SK-N-SH (cell line): ENCODE results near the gene SPOP. TPM values are rescaled to one million over a fixed set of nuclear protein-coding genes. Genes with fewer than 3 reads are reported as not detected.

ENCODE experiments used
- CTCF ChIA-PET: fragments of 300-600, 350-600 bp; formaldehyde crosslinking; extraction: SDS; loops from one replicate; lab custom pipeline; 2021; lab: Yijun Ruan, JAX
- POLR2A ChIA-PET: fragments of 350-600 bp; sonication (Branson Sonifier 250); formaldehyde crosslinking; extraction: SDS; loops from one replicate; lab custom pipeline; 2020; ENCODE audit warnings: antibody characterized with exemption, inconsistent platforms; lab: Yijun Ruan, JAX
- DNase-seq: peaks from one replicate; pipeline ENCODE4 v3.0.0; 2012
- H2AFZ ChIP-seq: fragments of 200-600 bp; sonication (generic); 2 replicates; pipeline ENCODE4 v1.8.1; 2016; ENCODE audit warnings: antibody characterized with exemption, mild to moderate bottlenecking, low read depth
- H3F3A ChIP-seq: fragments of 200-600 bp; sonication (generic); replicated peaks from 2 replicates; pipeline ENCODE3; 2016; ENCODE audit warnings: antibody characterized with exemption, mild to moderate bottlenecking; ENCODE audit not compliant: insufficient read depth
- H3K27ac ChIP-seq, 2 experiments: fragments of 200-500 bp in 1 of 2; fragments of 200-600 bp in 1 of 2; sonication (Bioruptor generic) in 1 of 2; sonication (generic), shearing (Covaris generic) in 1 of 2; 2 replicates each; pipeline versions ENCODE4 v1.5.1 to v1.6.1; 2014 to 2016; ENCODE audit warnings: low read depth in 2 of 2, inconsistent platforms in 1 of 2, low read length in 1 of 2, mild to moderate bottlenecking in 1 of 2, mixed read lengths in 1 of 2
- H3K27me3 ChIP-seq: fragments of 200-600 bp; sonication (generic), shearing (Covaris generic); 2 replicates; pipeline ENCODE4 v1.6.1; 2016; ENCODE audit warnings: mixed run types; ENCODE audit not compliant: insufficient read depth
- H3K36me3 ChIP-seq, 2 experiments: fragments of 200-500 bp in 1 of 2; fragments of 200-600 bp in 1 of 2; sonication (Bioruptor generic) in 1 of 2; sonication (generic) in 1 of 2; replicated peaks in 1 of 2; 2 replicates each; pipeline versions ENCODE3 to v1.5.1; 2014 to 2016; ENCODE audit warnings: low read length in 1 of 2, mild to moderate bottlenecking in 1 of 2; ENCODE audit not compliant: insufficient read depth in 2 of 2, control insufficient read depth in 1 of 2
- H3K4me1 ChIP-seq, 2 experiments: fragments of 200-500 bp in 1 of 2; fragments of 200-600 bp in 1 of 2; sonication (Bioruptor generic) in 1 of 2; sonication (generic), shearing (Covaris generic) in 1 of 2; 2 replicates each; pipeline versions ENCODE4 v1.5.1 to v1.6.1; 2014 to 2016; ENCODE audit warnings: low read depth in 1 of 2, low read length in 1 of 2, mixed run types in 1 of 2; ENCODE audit not compliant: insufficient read depth in 2 of 2, control insufficient read depth in 1 of 2
- H3K4me2 ChIP-seq: fragments of 200-600 bp; sonication (generic), shearing (Covaris generic); 2 replicates; pipeline ENCODE4 v1.6.1; 2017; ENCODE audit warnings: mixed run types
- H3K4me3 ChIP-seq, 2 experiments: fragments of 200-500 bp in 1 of 2; fragments of 200-600 bp in 1 of 2; sonication (Bioruptor generic) in 1 of 2; sonication (generic), shearing (Covaris generic) in 1 of 2; 2 replicates each; pipeline versions ENCODE4 v1.5.1 to v1.8.1; 2014 to 2016; ENCODE audit warnings: low read depth in 2 of 2, inconsistent platforms in 1 of 2, low read length in 1 of 2, mild to moderate bottlenecking in 1 of 2, mixed read lengths in 1 of 2, moderate library complexity in 1 of 2
- H3K79me2 ChIP-seq: fragments of 200-600 bp; sonication (generic); 2 replicates; pipeline ENCODE4 v1.8.1; 2017; ENCODE audit warnings: mild to moderate bottlenecking; ENCODE audit not compliant: insufficient read depth
- H3K9ac ChIP-seq: fragments of 200-600 bp; sonication (generic); 2 replicates; pipeline ENCODE4 v1.6.1; 2017; ENCODE audit warnings: mixed run types
- H3K9me2 ChIP-seq: fragments of 200-600 bp; sonication (generic); 2 replicates; pipeline ENCODE4 v1.6.1; 2017; ENCODE audit warnings: mixed run types
- H3K9me3 ChIP-seq: fragments of 200-600 bp; sonication (generic); 2 replicates; pipeline ENCODE4 v1.6.1; 2017; ENCODE audit warnings: mixed run types, mild to moderate bottlenecking, moderate library complexity
- H4K20me1 ChIP-seq: fragments of 200-600 bp; sonication (generic); 2 replicates; pipeline ENCODE4 v1.6.1; 2017; ENCODE audit warnings: mild to moderate bottlenecking, mixed run types; ENCODE audit not compliant: insufficient read depth
- CHD2 ChIP-seq: fragments of 150-350 bp; IDR thresholded peaks from 2 replicates; pipeline ENCODE4 v1.6.1; 2018; ENCODE audit warnings: low read length; ENCODE audit not compliant: partially characterized antibody
- CTCF ChIP-seq: fragments of 200-600 bp; sonication (generic); IDR thresholded peaks from 2 replicates; pipeline ENCODE4 v1.6.1; 2017; ENCODE audit warnings: antibody characterized with exemption, mild to moderate bottlenecking, moderate library complexity
- EZH2phosphoT487 ChIP-seq: fragments of 200-600 bp; sonication (generic); IDR thresholded peaks from 2 replicates; pipeline ENCODE4 v1.6.1; 2017; ENCODE audit warnings: low read depth, mixed run types, mild to moderate bottlenecking, antibody characterized with exemption, moderate library complexity, borderline replicate concordance
- FOSL2 ChIP-seq: IDR thresholded peaks from 2 replicates; pipeline ENCODE4 v1.4.0; 2012; ENCODE audit warnings: low read depth, mild to moderate bottlenecking, moderate library complexity, borderline replicate concordance
- IRF3 ChIP-seq: fragments of 150-350 bp; IDR thresholded peaks from 2 replicates; pipeline ENCODE4 v1.6.1; 2016; ENCODE audit warnings: mild to moderate bottlenecking, low read depth, low read length
- JUND ChIP-seq: IDR thresholded peaks from 2 replicates; pipeline ENCODE4 v1.4.0; 2012
- MXI1 ChIP-seq: IDR thresholded peaks from 2 replicates; pipeline ENCODE4 v1.6.1; 2012; ENCODE audit warnings: mild to moderate bottlenecking, low read depth, low read length, improper control_type of control experiment
- NFIC ChIP-seq: IDR thresholded peaks from 2 replicates; pipeline ENCODE4 v1.4.0; 2012; ENCODE audit warnings: borderline replicate concordance
- NRF1 ChIP-seq: IDR thresholded peaks from 2 replicates; pipeline ENCODE4 v1.6.1; 2012; ENCODE audit warnings: low read depth, mild to moderate bottlenecking, low read length
- PBX3 ChIP-seq: IDR thresholded peaks from 2 replicates; pipeline ENCODE4; 2012
- POLR2AphosphoS5 ChIP-seq: IDR thresholded peaks from 2 replicates; pipeline ENCODE4 v1.6.1; 2012; ENCODE audit warnings: low read depth, low read length
- REST ChIP-seq: IDR thresholded peaks from 2 replicates; pipeline ENCODE4 v1.6.1; 2012; ENCODE audit warnings: mild to moderate bottlenecking, low read depth, low read length, moderate library complexity
- RFX5 ChIP-seq: IDR thresholded peaks from 2 replicates; pipeline ENCODE4 v1.6.1; 2012; ENCODE audit warnings: mild to moderate bottlenecking, improper control_type of control experiment, low read length
- TCF12 ChIP-seq: IDR thresholded peaks from 2 replicates; pipeline ENCODE4 v1.4.0; 2012
- USF2 ChIP-seq: fragments of 150-350 bp; IDR thresholded peaks from 2 replicates; pipeline ENCODE4 v1.6.1; 2017; ENCODE audit warnings: antibody characterized with exemption, low read length, low read depth, borderline replicate concordance
- WGBS: methylation state at CpG from one replicate; pipeline ENCODE4 v1.1.6; 2017; ENCODE audit warnings: low lambda C conversion rate; 5-methylcytosine and 5-hydroxymethylcytosine counted together
- polyA plus RNA-seq, 3 experiments: library from polyadenylated mRNA; depleted of rRNA; stranded (reverse); fragments of >200 nt; gene quantifications; 2 replicates each; pipeline ENCODE4 v1.2.3, GENCODE V29; 2012

The SPOP gene
- polyA plus RNA-seq, 1 of the 3 experiments (the other 2 are of a cell fraction), result 54.0 TPM

- TF ChIP-seq CTCF (no peak), RFX5 (no peak), TCF12 (peak; percentile 49; the same call in 1 of the 2 replicates), JUND (no peak; the same call in 1 of the 2 replicates), POLR2AphosphoS5 (no peak), FOSL2 (peak; percentile 82; the same call in 1 of the 2 replicates), REST (no peak), NFIC (peak; percentile 48; the same call in 1 of the 2 replicates), MXI1 (no peak), EZH2phosphoT487 (no peak), NRF1 (no peak), CHD2 (no peak), USF2 (no peak), PBX3 (0 out of 2 replicates have a peak, but pooled peaks have one; percentile 11), IRF3 (no peak)
- TF ChIP-seq, all 33 proteins: peak for 4
- no peak overlapping the region for H2AFZ ChIP-seq
- CTCF ChIA-PET, result interaction anchor here (0.9 to 48.9 kb wide), 3 partner anchors 13 to 111 kb away, joined by 4 to 2107 read pairs (median 63); partner anchors contain the start of genes SLC35B1 and SPOP
These were observed 95.1 kb downstream of the SPOP start for GRCh38 chr17:49582789-49583188.

More at GRCh38 chr17:49582789-49583188, 95.1 kb downstream of the SPOP start:
- H3K9me3 ChIP-seq, result no peaks in the 10 kb centered on the region
- peak; percentile 16 for DNase-seq
- no peak overlapping the region for H3K9ac ChIP-seq
- 67% methylated on average over 8 of the region's 8 CpGs for WGBS
- H3K27ac ChIP-seq, result no peak overlapping the region
- H3F3A ChIP-seq, result no peaks in the 10 kb centered on the region
- H3K79me2 ChIP-seq, result no peaks in the 10 kb centered on the region
- H3K27me3 ChIP-seq, result no peaks in the 10 kb centered on the region
- H3K4me1 ChIP-seq, result peaks cover 8 to 9% of the 10 kb centered on the region in 2 experiments; a peak in 2 of 4 replicates
- no peaks in the 10 kb centered on the region for H3K36me3 ChIP-seq
- H3K9me2 ChIP-seq, result no peaks in the 10 kb centered on the region
- POLR2A ChIA-PET, result no interaction called here
- no peak overlapping the region for H3K4me3 ChIP-seq
- H4K20me1 ChIP-seq, result no peaks in the 10 kb centered on the region
- no peak overlapping the region for H3K4me2 ChIP-seq
